WTC11 (cell line): ENCODE measurements around the gene UBTD1. TPM values are rescaled to one million over a fixed set of nuclear protein-coding genes. Genes with fewer than 3 reads are reported as not detected.

Experiments used
- ATAC-seq: fragments of 200-7000 bp; cut with Tn5 transposase; 2 replicates; pipeline ENCODE4 v1.10.0; 2021; ENCODE audit warnings: mild to moderate bottlenecking, moderate library complexity
- CTCF ChIA-PET: fragments of 300-600 bp; sonication (Branson Sonifier 250); formaldehyde crosslinking; loops from one replicate; lab custom pipeline; 2021; ENCODE audit warnings: antibody characterized with exemption; lab: Charles Lee
- POLR2A ChIA-PET: fragments of 350-600 bp; sonication (Branson Sonifier 250); formaldehyde crosslinking; loops from one replicate; lab custom pipeline; 2021; ENCODE audit warnings: antibody characterized with exemption; lab: Charles Lee
- DNase-seq: peaks from one replicate; pipeline ENCODE4 v3.0.0; 2021; ENCODE audit warnings: low spot score
- H3K27ac Mint-ChIP-seq: 2 replicates; pipeline ENCODE4 v1.8.0; 2021; ENCODE audit warnings: mixed read lengths
- H3K27me3 Mint-ChIP-seq: 2 replicates; pipeline ENCODE4 v1.8.0; 2021; ENCODE audit warnings: low read depth, mild to moderate bottlenecking, moderate library complexity, mixed read lengths
- H3K36me3 Mint-ChIP-seq: 2 replicates; pipeline ENCODE4 v1.8.0; 2021; ENCODE audit warnings: mixed read lengths
- H3K4me1 Mint-ChIP-seq: 2 replicates; pipeline ENCODE4 v1.8.0; 2022; ENCODE audit warnings: mixed read lengths
- H3K4me3 Mint-ChIP-seq: 2 replicates; pipeline ENCODE4 v1.8.0; 2021; ENCODE audit warnings: mild to moderate bottlenecking, moderate library complexity, mixed read lengths
- H3K9me3 Mint-ChIP-seq: 2 replicates; pipeline ENCODE4 v1.8.0; 2021; ENCODE audit warnings: mixed read lengths
- AR ChIP-seq: fragments of 250-450 bp; sonication (Bioruptor Pico); IDR thresholded peaks from 2 replicates; pipeline ENCODE4 v1.9.0; 2021; ENCODE audit warnings: mild to moderate bottlenecking
- ERG ChIP-seq: fragments of 250-450 bp; sonication (Bioruptor Pico); IDR thresholded peaks from 2 replicates; pipeline ENCODE4 v1.8.0; 2021; ENCODE audit warnings: mild to moderate bottlenecking
- HMGXB4 ChIP-seq: sonication (generic); formaldehyde crosslinking; IDR thresholded peaks from 2 replicates; pipeline ENCODE4 v1.8.1; 2023; ENCODE audit warnings: mild to moderate bottlenecking, moderate library complexity, missing genetic modification reagents
- JAZF1 ChIP-seq: fragments of 250-450 bp; sonication (Bioruptor Pico); IDR thresholded peaks from 2 replicates; pipeline ENCODE4 v1.9.0; 2021; ENCODE audit warnings: moderate library complexity, mild to moderate bottlenecking, inconsistent platforms
- JUN ChIP-seq: sonication (generic); formaldehyde crosslinking; IDR thresholded peaks from 2 replicates; pipeline ENCODE4 v1.8.0; 2023; ENCODE audit warnings: mild to moderate bottlenecking, missing genetic modification reagents
- MAX ChIP-seq: sonication (generic); formaldehyde crosslinking; IDR thresholded peaks from 2 replicates; pipeline ENCODE4 v1.8.0; 2022; ENCODE audit warnings: mild to moderate bottlenecking, missing genetic modification reagents
- MLX ChIP-seq: sonication (generic); formaldehyde crosslinking; IDR thresholded peaks from 2 replicates; pipeline ENCODE4 v1.8.1; 2023; ENCODE audit warnings: mild to moderate bottlenecking, missing genetic modification reagents, moderate library complexity
- MYBL2 ChIP-seq: sonication (generic); formaldehyde crosslinking; IDR thresholded peaks from 2 replicates; pipeline ENCODE4 v1.8.1; 2023; ENCODE audit warnings: mild to moderate bottlenecking, moderate library complexity, missing genetic modification reagents
- NFE2L1 ChIP-seq: sonication (generic); formaldehyde crosslinking; IDR thresholded peaks from 2 replicates; pipeline ENCODE4 v1.8.1; 2023; ENCODE audit warnings: missing genetic modification reagents
- SP1 ChIP-seq: sonication (generic); formaldehyde crosslinking; conservative IDR thresholded peaks from 2 replicates; pipeline ENCODE4 v1.8.1; 2022; ENCODE audit warnings: missing genetic modification reagents
- TCF7 ChIP-seq: sonication (generic); formaldehyde crosslinking; IDR thresholded peaks from 2 replicates; pipeline ENCODE4 v1.8.0; 2022; ENCODE audit warnings: mild to moderate bottlenecking, low read depth, missing genetic modification reagents, moderate library complexity
- TEAD4 ChIP-seq: sonication (generic); formaldehyde crosslinking; IDR thresholded peaks from 2 replicates; pipeline ENCODE4 v1.8.0; 2022; ENCODE audit warnings: mild to moderate bottlenecking, missing genetic modification reagents
- ZNF121 ChIP-seq: sonication (generic); formaldehyde crosslinking; IDR thresholded peaks from 2 replicates; pipeline ENCODE4 v1.8.0; 2023; ENCODE audit warnings: missing genetic modification reagents
- ZNF281 ChIP-seq: sonication (generic); formaldehyde crosslinking; IDR thresholded peaks from 2 replicates; pipeline ENCODE4 v1.8.0; 2023; ENCODE audit warnings: mild to moderate bottlenecking, missing genetic modification reagents
- ZNF317 ChIP-seq: sonication (generic); formaldehyde crosslinking; IDR thresholded peaks from 2 replicates; pipeline ENCODE4 v1.8.1; 2023; ENCODE audit warnings: low read depth, mild to moderate bottlenecking, moderate library complexity, missing genetic modification reagents, borderline replicate concordance
- ZNF532 ChIP-seq: fragments of 250-450 bp; sonication (Bioruptor Pico); IDR thresholded peaks from 2 replicates; pipeline ENCODE4 v1.9.0; 2021; ENCODE audit warnings: mild to moderate bottlenecking, borderline replicate concordance
- ZNF671 ChIP-seq: fragments of 250-450 bp; sonication (Bioruptor Pico); IDR thresholded peaks from 2 replicates; pipeline ENCODE4 v1.8.0; 2021; ENCODE audit warnings: mild to moderate bottlenecking
- total RNA-seq: library from RNA; stranded (reverse); gene quantifications from 3 replicates; pipeline ENCODE4 v1.2.3, GENCODE V29; 2021

UBTD1 gene
- total RNA-seq, 1 experiment from 2014 or later = 35.7 TPM

- H3K4me1 Mint-ChIP-seq = peaks cover 30% of the 10 kb centered on the region
- no peaks in the 10 kb centered on the region for H3K27me3 Mint-ChIP-seq
- peak overlapping the region; percentile 92 for H3K27ac Mint-ChIP-seq
- DNase-seq = peak; percentile 74
- POLR2A ChIA-PET = interaction anchor here (0.6 to 1.6 kb wide), 3 partner anchors 30 to 49 kb away, joined by 3 read pairs; partner anchors contain the start of gene UBTD1
- ATAC-seq = peak; percentile 88
- TF ChIP-seq SP1 (CRISPR knock-in tag) (no peak), MLX (CRISPR knock-in tag) (no peak), ZNF532 (CRISPR knock-in tag) (no peak), JAZF1 (CRISPR knock-in tag) (no peak), AR (CRISPR knock-in tag) (no peak), ERG (CRISPR knock-in tag) (no peak), ZNF121 (CRISPR knock-in tag) (peak; percentile 62), TEAD4 (CRISPR knock-in tag) (no peak), ZNF671 (CRISPR knock-in tag) (no peak), TCF7 (CRISPR knock-in tag) (no peak), MAX (CRISPR knock-in tag) (no peak), NFE2L1 (CRISPR knock-in tag) (no peak), MYBL2 (CRISPR knock-in tag) (no peak), JUN (CRISPR knock-in tag) (no peak), ZNF281 (CRISPR knock-in tag) (peak; percentile 28; the same call in 1 of the 2 replicates), HMGXB4 (CRISPR knock-in tag) (0 out of 2 replicates have a peak, but pooled peaks have one; percentile 6), ZNF317 (CRISPR knock-in tag) (no peak)
- H3K4me3 Mint-ChIP-seq = no peak overlapping the region
- H3K36me3 Mint-ChIP-seq = no peaks in the 10 kb centered on the region
- H3K9me3 Mint-ChIP-seq = no peaks in the 10 kb centered on the region
- CTCF ChIA-PET = interaction anchor here (0.6 to 5.1 kb wide), 20 partner anchors 10 to 425 kb away, joined by 3 to 44 read pairs (median 4); partner anchors contain the start of genes ANKRD2, HOGA1 and UBTD1
Observed at GRCh38 chr10:97539523-97540200, 40.9 kb downstream of the UBTD1 start.
